Keratinocyte (primary cell): ENCODE measurements around the gene HACE1. TPM values are rescaled to one million over a fixed set of nuclear protein-coding genes. Genes with fewer than 3 reads are reported as not detected.

Experiments
- DNase-seq: peaks from one replicate; pipeline ENCODE4 v3.0.0-alpha.2; 2011; ENCODE audit warnings: low read depth, missing footprints, low spot score
- FAIRE-seq: peaks from 2 replicates; lab custom pipeline; 2011; peaks lifted over from hg19 to GRCh38; lab: Jason Lieb, UNC
- H2AFZ ChIP-seq: 2 replicates; pipeline ENCODE4 v1.6.0; 2012; ENCODE audit warnings: low read length, control low read depth, inconsistent platforms; ENCODE audit not compliant: control insufficient read depth
- H3K27ac ChIP-seq: 2 replicates; pipeline ENCODE4 v1.5.1; 2011; ENCODE audit warnings: low read length; ENCODE audit not compliant: control insufficient read depth, insufficient read depth
- H3K27me3 ChIP-seq: 3 replicates; pipeline ENCODE4 v1.6.0; 2011; ENCODE audit warnings: low read length; ENCODE audit not compliant: control insufficient read depth, insufficient read depth; ENCODE audit errors: extremely low read depth
- H3K36me3 ChIP-seq, 2 experiments: 2 replicates in 1 of 2; 3 replicates in 1 of 2; pipeline ENCODE4 v1.5.1; 2011; ENCODE audit warnings: low read length in 2 of 2, mild to moderate bottlenecking in 1 of 2; ENCODE audit not compliant: control insufficient read depth in 2 of 2, insufficient read depth in 2 of 2; ENCODE audit errors: extremely low read depth in 1 of 2
- H3K4me1 ChIP-seq: 3 replicates; pipeline ENCODE4 v1.5.1; 2011; ENCODE audit warnings: low read length; ENCODE audit not compliant: control insufficient read depth, insufficient read depth; ENCODE audit errors: extremely low read depth
- H3K4me2 ChIP-seq: 3 replicates; pipeline ENCODE4 v1.6.0; 2011; ENCODE audit warnings: low read depth, low read length; ENCODE audit not compliant: control insufficient read depth, insufficient read depth; ENCODE audit errors: extremely low read depth
- H3K4me3 ChIP-seq, 3 experiments: fragments of 200-600 bp in 1 of 3; sonication (generic) in 1 of 3; 2 replicates in 2 of 3; 3 replicates in 1 of 3; pipeline ENCODE4 v1.5.1; 2011 to 2016; ENCODE audit warnings: low read length in 3 of 3, mild to moderate bottlenecking in 3 of 3, control low read depth in 2 of 3, inconsistent platforms in 1 of 3, low read depth in 1 of 3, mixed read lengths in 1 of 3, mixed run types in 1 of 3, moderate library complexity in 1 of 3; ENCODE audit not compliant: control insufficient read depth in 2 of 3, insufficient read depth in 2 of 3; ENCODE audit errors: extremely low read depth in 1 of 3
- H3K79me2 ChIP-seq: 2 replicates; pipeline ENCODE4 v1.6.0; 2012; ENCODE audit warnings: low read length; ENCODE audit not compliant: control insufficient read depth, insufficient read depth
- H3K9ac ChIP-seq: 3 replicates; pipeline ENCODE4 v1.6.0; 2011; ENCODE audit warnings: low read length; ENCODE audit not compliant: control insufficient read depth, insufficient read depth; ENCODE audit errors: extremely low read depth
- H3K9me1 ChIP-seq: 3 replicates; pipeline ENCODE4 v1.6.0; 2011; ENCODE audit warnings: low read length; ENCODE audit not compliant: control insufficient read depth, insufficient read depth; ENCODE audit errors: extremely low read depth
- H3K9me3 ChIP-seq: 2 replicates; pipeline ENCODE4 v1.5.1; 2012; ENCODE audit warnings: low read depth, low read length; ENCODE audit not compliant: control insufficient read depth
- H4K20me1 ChIP-seq: 3 replicates; pipeline ENCODE4 v1.6.0; 2011; ENCODE audit warnings: low read length; ENCODE audit not compliant: control insufficient read depth, insufficient read depth; ENCODE audit errors: extremely low read depth
- EZH2 ChIP-seq: IDR thresholded peaks from one replicate; pipeline ENCODE4 v1.6.1; 2012; ENCODE audit warnings: inconsistent platforms, mild to moderate bottlenecking, low read length, moderate library complexity
- dilution Hi-C: fragments of 300-500 bp; cut with MboI; formaldehyde crosslinking; loops from one replicate; pipeline ENCODE4 v1.7.0; 2020; ENCODE audit warnings: low sequenced_read_pairs; ENCODE audit not compliant: extremely low pct_ligation_motif_present
- polyA plus RNA-seq, 5 experiments: library from polyadenylated mRNA; depleted of rRNA in 3 of 5; stranded (reverse) in 3 of 5; stranded (forward) in 1 of 5; unstranded in 1 of 5; fragments of >200 nt; gene quantifications; 1 replicate in 1 of 5; 2 replicates in 3 of 5; 3 replicates in 1 of 5; pipeline versions ENCODE4 v1.2.1 to v1.2.3, GENCODE V29; 2011 to 2012; ENCODE audit warnings: missing spikeins in 2 of 5, low read depth in 1 of 5, low replicate concordance in 1 of 5
- TF ChIP-seq, protein P1 (sequence below), 3 experiments: IDR thresholded peaks in 1 of 3; conservative IDR thresholded peaks in 1 of 3; optimal IDR thresholded peaks in 1 of 3; 2 replicates in 2 of 3; 3 replicates in 1 of 3; pipeline versions ENCODE3 to v1.5.1; 2011; ENCODE audit warnings: low read length in 3 of 3, mild to moderate bottlenecking in 3 of 3, moderate library complexity in 2 of 3, control low read depth in 1 of 3, inconsistent platforms in 1 of 3; ENCODE audit not compliant: insufficient read depth in 2 of 3; ENCODE audit errors: extremely low read depth in 1 of 3

HACE1 gene
- polyA plus RNA-seq, 1 donor (not counting 4 experiments of a cell fraction or from before 2014, with no cell fraction given) = 7.4 TPM

DNA sequence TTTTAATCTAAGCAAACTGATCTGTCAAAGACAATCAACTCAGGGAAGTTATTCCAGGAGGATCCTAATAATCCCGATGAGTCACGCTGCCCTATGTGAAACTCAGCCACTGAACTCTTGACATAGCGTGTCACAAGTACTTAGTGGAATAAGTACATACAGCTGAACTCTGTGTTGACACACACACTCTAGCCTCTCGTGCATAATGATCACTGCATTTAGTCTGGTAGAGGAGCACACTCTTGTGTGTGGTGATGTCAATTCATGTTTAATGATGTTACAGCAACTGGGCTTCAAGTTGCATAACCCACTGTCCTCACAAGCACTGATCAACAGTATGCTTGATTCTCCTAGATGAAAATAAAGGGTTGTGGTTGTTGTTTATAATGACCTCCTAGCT, 148.3 kb downstream of the HACE1 start:
- DNase-seq = no peak
- H3K27ac ChIP-seq = no peak overlapping the region

DNA sequence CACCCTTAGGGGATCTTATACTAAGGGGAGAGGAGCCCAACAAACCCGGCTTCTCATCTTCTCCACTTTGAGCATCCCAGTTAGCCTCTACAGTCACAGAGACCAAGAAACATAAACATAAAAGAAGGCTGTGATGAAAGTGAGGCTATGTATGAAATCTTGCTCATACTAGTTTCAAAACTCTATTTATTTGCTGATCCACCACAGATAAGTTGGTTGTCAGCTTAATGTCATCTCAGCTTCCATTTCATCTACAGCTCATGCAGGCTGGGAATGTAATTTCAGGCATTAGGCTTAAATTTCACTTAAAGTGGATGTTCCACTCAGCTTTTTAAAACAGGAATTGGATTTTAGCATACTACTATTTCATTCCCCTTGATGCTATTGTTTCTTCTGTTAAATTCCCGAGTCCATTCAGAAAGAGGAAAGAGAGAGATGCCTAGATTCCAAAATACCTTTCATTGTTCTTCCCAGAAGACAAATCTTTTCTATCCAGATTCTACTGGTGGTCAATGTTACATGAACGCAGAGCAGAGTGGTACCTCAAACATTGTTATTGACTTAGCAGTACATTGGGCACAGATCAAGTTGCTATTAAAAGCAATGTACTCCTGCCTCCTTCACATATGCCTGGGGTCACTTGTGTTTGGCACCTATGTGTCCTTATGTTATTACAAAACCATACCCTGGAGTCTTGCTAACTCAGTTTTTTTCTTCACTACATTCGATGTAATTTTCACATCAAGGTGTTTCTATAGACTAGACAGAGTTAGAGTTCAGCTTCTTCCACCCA, 149.0 kb downstream of the HACE1 start:
- H3K4me3 ChIP-seq = no peak overlapping the region
- H3K36me3 ChIP-seq = no peaks in the 10 kb centered on the region
- FAIRE-seq = no peak
- no peaks in the 10 kb centered on the region for H3K4me1 ChIP-seq
- H3K9ac ChIP-seq = no peak overlapping the region
- dilution Hi-C loops = no loop called here
- no peaks in the 10 kb centered on the region for H3K9me3 ChIP-seq
- no peak overlapping the region for H2AFZ ChIP-seq
- no peak overlapping the region for H3K27ac ChIP-seq
- H4K20me1 ChIP-seq = no peaks in the 10 kb centered on the region
- TF ChIP-seq EZH2 = no peak
- TF ChIP-seq, protein P1, sequence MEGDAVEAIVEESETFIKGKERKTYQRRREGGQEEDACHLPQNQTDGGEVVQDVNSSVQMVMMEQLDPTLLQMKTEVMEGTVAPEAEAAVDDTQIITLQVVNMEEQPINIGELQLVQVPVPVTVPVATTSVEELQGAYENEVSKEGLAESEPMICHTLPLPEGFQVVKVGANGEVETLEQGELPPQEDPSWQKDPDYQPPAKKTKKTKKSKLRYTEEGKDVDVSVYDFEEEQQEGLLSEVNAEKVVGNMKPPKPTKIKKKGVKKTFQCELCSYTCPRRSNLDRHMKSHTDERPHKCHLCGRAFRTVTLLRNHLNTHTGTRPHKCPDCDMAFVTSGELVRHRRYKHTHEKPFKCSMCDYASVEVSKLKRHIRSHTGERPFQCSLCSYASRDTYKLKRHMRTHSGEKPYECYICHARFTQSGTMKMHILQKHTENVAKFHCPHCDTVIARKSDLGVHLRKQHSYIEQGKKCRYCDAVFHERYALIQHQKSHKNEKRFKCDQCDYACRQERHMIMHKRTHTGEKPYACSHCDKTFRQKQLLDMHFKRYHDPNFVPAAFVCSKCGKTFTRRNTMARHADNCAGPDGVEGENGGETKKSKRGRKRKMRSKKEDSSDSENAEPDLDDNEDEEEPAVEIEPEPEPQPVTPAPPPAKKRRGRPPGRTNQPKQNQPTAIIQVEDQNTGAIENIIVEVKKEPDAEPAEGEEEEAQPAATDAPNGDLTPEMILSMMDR (optimal IDR thresholded peaks at IDR 0.05 in 1 of 3, IDR thresholded peaks at IDR 0.05 in 1 of 3, conservative IDR thresholded peaks at IDR 0.05 in 1 of 3; ENCODE audit: extremely low read depth in 1 of 3, insufficient read depth in 2 of 3, low read length in 3 of 3) = no peak
- DNase-seq = no peak
- H3K4me2 ChIP-seq = no peak overlapping the region
- no peaks in the 10 kb centered on the region for H3K27me3 ChIP-seq
- H3K9me1 ChIP-seq = no peaks in the 10 kb centered on the region
- H3K79me2 ChIP-seq = no peaks in the 10 kb centered on the region

More for the DNA sequence above, 148.3 kb downstream of the HACE1 start:
- Histone ChIP-seq H3K9me1 (no peaks in the 10 kb centered on the region), H3K79me2 (no peaks in the 10 kb centered on the region), H3K27me3 (no peaks in the 10 kb centered on the region), H3K4me1 (no peaks in the 10 kb centered on the region), H3K9me3 (no peaks in the 10 kb centered on the region), H3K4me3 (no peak overlapping the region), H4K20me1 (no peaks in the 10 kb centered on the region), H2AFZ (no peak overlapping the region), H3K9ac (no peak overlapping the region), H3K36me3 (no peaks in the 10 kb centered on the region), H3K4me2 (no peak overlapping the region)
- no peak for TF ChIP-seq EZH2
- TF ChIP-seq, protein P1 (optimal IDR thresholded peaks at IDR 0.05 in 1 of 3, IDR thresholded peaks at IDR 0.05 in 1 of 3, conservative IDR thresholded peaks at IDR 0.05 in 1 of 3; ENCODE audit: extremely low read depth in 1 of 3, insufficient read depth in 2 of 3, low read length in 3 of 3) = peak in 1 of 3 experiments; percentile 3
- dilution Hi-C loops = no loop called here
- FAIRE-seq = peak; percentile 71
